Endothelial cell of umbilical vein (primary cell): ENCODE measurements around the gene UIMC1. TPM values are rescaled to one million over a fixed set of nuclear protein-coding genes. Genes with fewer than 3 reads are reported as not detected.

Experiments used
- BruUV-seq: library from RNA; stranded (reverse); fragments of 400-500 nt; replicated peaks from 2 replicates; lab custom pipeline; 2021; lab: Mats Ljungman, UMichigan
- CTCF ChIA-PET: fragments of 300-600, 350-600 bp; sonication (Branson Sonifier 250); formaldehyde crosslinking; loops from one replicate; lab custom pipeline; 2021; ENCODE audit warnings: antibody characterized with exemption, inconsistent platforms; lab: Charles Lee
- POLR2A ChIA-PET: fragments of 300-600, 350-600 bp; sonication (Branson Sonifier 250); formaldehyde crosslinking; loops from one replicate; lab custom pipeline; 2021; ENCODE audit warnings: antibody characterized with exemption, inconsistent platforms; lab: Charles Lee
- DNase-seq: peaks from one replicate; pipeline ENCODE4 v3.0.0-alpha.2; 2011; ENCODE audit warnings: low read depth, low spot score
- FAIRE-seq: peaks from 2 replicates; lab custom pipeline; 2011; peaks lifted over from hg19 to GRCh38; lab: Jason Lieb, UNC
- H2AFZ ChIP-seq: 2 replicates; pipeline ENCODE4 v1.6.0; 2012; ENCODE audit warnings: low read depth, low read length, control low read depth, inconsistent platforms
- H3K27ac ChIP-seq: 2 replicates; pipeline ENCODE4 v1.5.1; 2011; ENCODE audit warnings: low read depth, mild to moderate bottlenecking, control low read depth, low read length, moderate library complexity; ENCODE audit not compliant: insufficient read depth
- H3K27me3 ChIP-seq, 2 experiments: 2 replicates each; pipeline versions ENCODE4 v1.6.0 to v1.6.1; 2011; ENCODE audit warnings: low read length in 2 of 2, mixed read lengths in 1 of 2; ENCODE audit not compliant: control insufficient read depth in 2 of 2, insufficient read depth in 2 of 2
- H3K36me3 ChIP-seq, 2 experiments: 2 replicates in 1 of 2; 3 replicates in 1 of 2; pipeline ENCODE4 v1.5.1; 2011; ENCODE audit warnings: low read length in 2 of 2, mild to moderate bottlenecking in 1 of 2, moderate library complexity in 1 of 2; ENCODE audit not compliant: control insufficient read depth in 2 of 2, insufficient read depth in 2 of 2; ENCODE audit errors: extremely low read depth in 1 of 2
- H3K4me1 ChIP-seq: 3 replicates; pipeline ENCODE4 v1.5.1; 2011; ENCODE audit warnings: mild to moderate bottlenecking, low read length; ENCODE audit not compliant: control insufficient read depth, insufficient read depth; ENCODE audit errors: extremely low read depth
- H3K4me2 ChIP-seq: 2 replicates; pipeline ENCODE4 v1.6.1; 2011; ENCODE audit warnings: low read length, control low read depth, mixed read lengths; ENCODE audit not compliant: insufficient read depth
- H3K4me3 ChIP-seq, 3 experiments: fragments of 200-600 bp in 1 of 3; sonication (generic), shearing (Covaris generic) in 1 of 3; replicated peaks in 1 of 3; 2 replicates each; pipeline ENCODE4 v1.5.1; 2011 to 2016; ENCODE audit warnings: control low read depth in 3 of 3, low read length in 3 of 3, mild to moderate bottlenecking in 2 of 3, inconsistent platforms in 1 of 3, low read depth in 1 of 3, moderate library complexity in 1 of 3; ENCODE audit not compliant: insufficient read depth in 1 of 3
- H3K79me2 ChIP-seq: 2 replicates; pipeline ENCODE4 v1.6.0; 2012; ENCODE audit warnings: low read length, inconsistent platforms; ENCODE audit not compliant: control insufficient read depth, insufficient read depth
- H3K9ac ChIP-seq: replicated peaks from 2 replicates; pipeline ENCODE3; 2011; ENCODE audit warnings: low read length, control low read depth; ENCODE audit not compliant: insufficient read depth; ENCODE audit errors: extremely low read depth
- H3K9me1 ChIP-seq: replicated peaks from 3 replicates; pipeline ENCODE4 v1.6.0; 2011; ENCODE audit warnings: mild to moderate bottlenecking, low read length; ENCODE audit not compliant: control insufficient read depth, insufficient read depth; ENCODE audit errors: extremely low read depth
- H3K9me3 ChIP-seq: replicated peaks from 2 replicates; pipeline ENCODE4 v1.5.1; 2012; ENCODE audit warnings: low read length, inconsistent platforms; ENCODE audit not compliant: control insufficient read depth, insufficient read depth
- H4K20me1 ChIP-seq: replicated peaks from 2 replicates; pipeline ENCODE3; 2011; ENCODE audit warnings: mild to moderate bottlenecking, low read length; ENCODE audit not compliant: control insufficient read depth, insufficient read depth; ENCODE audit errors: extremely low read depth
- EZH2 ChIP-seq: IDR thresholded peaks from 2 replicates; pipeline ENCODE4 v1.6.1; 2012; ENCODE audit warnings: borderline replicate concordance, low read depth, mild to moderate bottlenecking, moderate library complexity, low read length, inconsistent platforms; ENCODE audit not compliant: severe bottlenecking
- FOS ChIP-seq: IDR thresholded peaks from 2 replicates; pipeline ENCODE4 v1.6.1; 2011; ENCODE audit warnings: mild to moderate bottlenecking, low read length, moderate library complexity, borderline replicate concordance; ENCODE audit not compliant: insufficient read depth
- GATA2 ChIP-seq: IDR thresholded peaks from 2 replicates; pipeline ENCODE4 v1.7.0; 2011; ENCODE audit warnings: low read depth, mild to moderate bottlenecking, moderate library complexity, mixed read lengths, low read length; ENCODE audit not compliant: insufficient read length, insufficient read depth
- JUN ChIP-seq: IDR thresholded peaks from 2 replicates; pipeline ENCODE4 v1.6.1; 2011; ENCODE audit warnings: borderline replicate concordance, low read depth; ENCODE audit not compliant: insufficient read length, insufficient read depth
- MYC ChIP-seq: IDR thresholded peaks from one replicate; pipeline ENCODE4 v1.6.1; 2011; ENCODE audit warnings: mild to moderate bottlenecking, low read depth, low read length
- POLR2A ChIP-seq: IDR thresholded peaks from 2 replicates; pipeline ENCODE4 v1.6.1; 2012; ENCODE audit warnings: low read depth, mild to moderate bottlenecking, control low read depth, low read length
- POLR2AphosphoS5 ChIP-seq: IDR thresholded peaks from 2 replicates; pipeline ENCODE4 v1.6.1; 2012; ENCODE audit warnings: low read depth, mild to moderate bottlenecking, control low read depth, low read length, moderate library complexity; ENCODE audit not compliant: insufficient read depth
- dilution Hi-C: fragments of 300-500 bp; cut with MboI; formaldehyde crosslinking; loops from one replicate; pipeline ENCODE4 v1.15.0; 2019; ENCODE audit warnings: low sequenced_read_pairs; ENCODE audit not compliant: extremely low pct_ligation_motif_present
- intact Hi-C: fragments of 100-400 bp; cut with micrococcal nuclease; formaldehyde crosslinking; loops from one replicate; pipeline ENCODE4 v1.10.0; 2022
- polyA plus RNA-seq, 4 experiments: library from polyadenylated mRNA; depleted of rRNA in 3 of 4; stranded (reverse) in 3 of 4; unstranded in 1 of 4; fragments of >200 nt; gene quantifications; 2 replicates each; pipeline versions ENCODE4 v1.2.1 to v1.2.3, GENCODE V29; 2011 to 2012; ENCODE audit warnings: missing spikeins in 1 of 4
- total RNA-seq: library from RNA; stranded (reverse); gene quantifications from 2 replicates; pipeline ENCODE4 v1.2.3, GENCODE V29; 2021
- TF ChIP-seq, protein P1 (sequence below), 2 donors: IDR thresholded peaks; 1 replicate in 1 of 2; 2 replicates in 1 of 2; pipeline ENCODE4 v1.5.1; 2011; ENCODE audit warnings: low read length in 2 of 2, mild to moderate bottlenecking in 2 of 2, moderate library complexity in 2 of 2, control low read depth in 1 of 2, inconsistent platforms in 1 of 2, low read depth in 1 of 2; ENCODE audit not compliant: insufficient read depth in 1 of 2; ENCODE audit errors: extremely low read depth in 1 of 2
- TF ChIP-seq, protein P2 (sequence below): IDR thresholded peaks from 2 replicates; pipeline ENCODE4 v1.6.1; 2011; ENCODE audit not compliant: insufficient read depth, insufficient read length

UIMC1 gene
- total and polyA plus RNA-seq, 2 donors (not counting 3 experiments of a cell fraction or from before 2014, with no cell fraction given) = 17.2 to 60.1 TPM

DNA sequence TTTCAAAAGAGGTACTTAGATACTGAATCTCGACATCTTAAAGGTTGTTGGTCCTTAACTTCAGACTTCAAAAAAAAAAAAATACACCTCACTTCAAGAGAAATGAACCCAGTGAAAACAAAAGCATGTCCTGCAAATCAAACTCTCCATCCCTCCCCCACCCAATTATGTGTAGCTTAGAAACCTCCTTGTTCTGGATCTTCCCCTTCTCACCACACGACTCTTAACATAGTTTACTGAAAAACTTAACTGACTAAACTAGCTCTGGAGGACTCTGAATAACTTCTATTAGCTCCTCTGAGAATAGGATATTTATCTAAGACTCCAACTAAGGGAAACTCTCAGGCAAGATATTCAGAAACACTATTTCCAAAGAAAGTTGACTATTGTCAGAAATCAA is 58.7 kb downstream of the UIMC1 start:
- POLR2A ChIA-PET = no interaction called here
- CTCF ChIA-PET = interaction anchor here (0.7 to 1.3 kb wide), 3 partner anchors 18 to 287 kb away, joined by 3 to 6 read pairs (median 4); no protein-coding TSS in a partner anchor
- no peak for FAIRE-seq

More for the DNA sequence above, 58.7 kb downstream of the UIMC1 start:
- Histone ChIP-seq H3K4me3 (no peak overlapping the region), H2AFZ (no peak overlapping the region), H3K36me3 (peaks cover 12 to 16% of the 10 kb centered on the region in 2 experiments), H3K27ac (no peak overlapping the region), H3K4me2 (no peak overlapping the region), H3K4me1 (peaks cover 7% of the 10 kb centered on the region), H3K9ac (no peak overlapping the region), H4K20me1 (no peaks in the 10 kb centered on the region), H3K9me3 (no peaks in the 10 kb centered on the region), H3K27me3 (no peaks in the 10 kb centered on the region), H3K79me2 (no peaks in the 10 kb centered on the region), H3K9me1 (no peaks in the 10 kb centered on the region)
- no peak for DNase-seq
- no peak for TF ChIP-seq EZH2
- TF ChIP-seq, protein P1, sequence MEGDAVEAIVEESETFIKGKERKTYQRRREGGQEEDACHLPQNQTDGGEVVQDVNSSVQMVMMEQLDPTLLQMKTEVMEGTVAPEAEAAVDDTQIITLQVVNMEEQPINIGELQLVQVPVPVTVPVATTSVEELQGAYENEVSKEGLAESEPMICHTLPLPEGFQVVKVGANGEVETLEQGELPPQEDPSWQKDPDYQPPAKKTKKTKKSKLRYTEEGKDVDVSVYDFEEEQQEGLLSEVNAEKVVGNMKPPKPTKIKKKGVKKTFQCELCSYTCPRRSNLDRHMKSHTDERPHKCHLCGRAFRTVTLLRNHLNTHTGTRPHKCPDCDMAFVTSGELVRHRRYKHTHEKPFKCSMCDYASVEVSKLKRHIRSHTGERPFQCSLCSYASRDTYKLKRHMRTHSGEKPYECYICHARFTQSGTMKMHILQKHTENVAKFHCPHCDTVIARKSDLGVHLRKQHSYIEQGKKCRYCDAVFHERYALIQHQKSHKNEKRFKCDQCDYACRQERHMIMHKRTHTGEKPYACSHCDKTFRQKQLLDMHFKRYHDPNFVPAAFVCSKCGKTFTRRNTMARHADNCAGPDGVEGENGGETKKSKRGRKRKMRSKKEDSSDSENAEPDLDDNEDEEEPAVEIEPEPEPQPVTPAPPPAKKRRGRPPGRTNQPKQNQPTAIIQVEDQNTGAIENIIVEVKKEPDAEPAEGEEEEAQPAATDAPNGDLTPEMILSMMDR (IDR thresholded peaks at IDR 0.05; ENCODE audit: extremely low read depth in 1 of 2, insufficient read depth in 1 of 2, low read depth in 1 of 2, low read length in 2 of 2) = no peak
- TF ChIP-seq GATA2 = no peak
- TF ChIP-seq, protein P2, sequence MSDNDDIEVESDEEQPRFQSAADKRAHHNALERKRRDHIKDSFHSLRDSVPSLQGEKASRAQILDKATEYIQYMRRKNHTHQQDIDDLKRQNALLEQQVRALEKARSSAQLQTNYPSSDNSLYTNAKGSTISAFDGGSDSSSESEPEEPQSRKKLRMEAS = no peak
- no peak for TF ChIP-seq MYC
- no peak for TF ChIP-seq JUN
- TF ChIP-seq POLR2A = no peak
- no peak for TF ChIP-seq POLR2AphosphoS5
- TF ChIP-seq FOS = no peak
- dilution Hi-C loops (no loop called here), intact Hi-C loops (no loop called here)
- no TSS peak for BruUV-seq
